PC-9 (cell line): ENCODE measurements around the gene EPB41. TPM values are rescaled to one million over a fixed set of nuclear protein-coding genes. Genes with fewer than 3 reads are reported as not detected.

Source experiments
- BruUV-seq: library from RNA; stranded (reverse); fragments of 400-500 nt; replicated peaks from 2 replicates; lab custom pipeline; 2021; lab: Mats Ljungman, UMichigan
- CTCF ChIA-PET: fragments of 300-600 bp; sonication (Branson Sonifier 250); formaldehyde crosslinking; loops from one replicate; lab custom pipeline; 2022; ENCODE audit warnings: antibody characterized with exemption; lab: Charles Lee
- POLR2A ChIA-PET: fragments of 300-600 bp; sonication (Branson Sonifier 250); formaldehyde crosslinking; loops from one replicate; lab custom pipeline; 2022; ENCODE audit warnings: antibody characterized with exemption; ENCODE audit not compliant: unreplicated experiment; lab: Charles Lee
- DNase-seq, 2 experiments: peaks; one replicate each; pipeline versions ENCODE4 v3.0.0 to v3.0.0-alpha.2; 2015 to 2022; ENCODE audit warnings: mixed read lengths in 1 of 2
- H2AFZ ChIP-seq: fragments of 200-600 bp; sonication (generic); 2 replicates; pipeline ENCODE4 v1.8.1; 2017; ENCODE audit warnings: antibody characterized with exemption
- H3F3A ChIP-seq: fragments of 200-600 bp; sonication (generic); 2 replicates; pipeline ENCODE4 v1.8.1; 2017; ENCODE audit warnings: antibody characterized with exemption, mild to moderate bottlenecking, low read depth; ENCODE audit not compliant: insufficient read depth
- H3K27ac ChIP-seq: fragments of 200-600 bp; sonication (generic); 2 replicates; pipeline ENCODE4 v1.6.1; 2016; ENCODE audit warnings: mixed run types
- H3K27me3 ChIP-seq: fragments of 200-600 bp; sonication (generic); 2 replicates; pipeline ENCODE4 v1.6.1; 2016; ENCODE audit warnings: low read depth, mixed run types; ENCODE audit not compliant: insufficient read depth
- H3K36me3 ChIP-seq: fragments of 200-600 bp; sonication (generic); 2 replicates; pipeline ENCODE4 v1.6.1; 2016; ENCODE audit warnings: low read depth, mixed run types
- H3K4me1 ChIP-seq: fragments of 200-600 bp; sonication (generic); replicated peaks from 2 replicates; pipeline ENCODE4 v1.6.1; 2016; ENCODE audit warnings: mixed run types; ENCODE audit not compliant: insufficient read depth
- H3K4me2 ChIP-seq: fragments of 200-600 bp; sonication (generic); 2 replicates; pipeline ENCODE4 v1.6.1; 2017; ENCODE audit warnings: mixed run types
- H3K4me3 ChIP-seq: fragments of 200-600 bp; sonication (generic); 2 replicates; pipeline ENCODE4 v1.6.1; 2016; ENCODE audit warnings: mixed run types
- H3K79me2 ChIP-seq: fragments of 200-600 bp; sonication (generic); 2 replicates; pipeline ENCODE4 v1.6.1; 2017; ENCODE audit warnings: low read depth, mixed run types
- H3K9me2 ChIP-seq: fragments of 200-600 bp; sonication (generic); 2 replicates; pipeline ENCODE4 v1.8.1; 2017; ENCODE audit warnings: mild to moderate bottlenecking; ENCODE audit not compliant: insufficient read depth
- H3K9me3 ChIP-seq: fragments of 200-600 bp; sonication (generic); 2 replicates; pipeline ENCODE4 v1.8.1; 2016; ENCODE audit warnings: low read depth; ENCODE audit not compliant: insufficient read depth
- H4K20me1 ChIP-seq: fragments of 200-600 bp; sonication (generic); 2 replicates; pipeline ENCODE4 v1.8.1; 2017; ENCODE audit not compliant: insufficient read depth
- EZH2 ChIP-seq: fragments of 200-600 bp; sonication (generic); IDR thresholded peaks from 2 replicates; pipeline ENCODE4 v1.8.0; 2017; ENCODE audit warnings: antibody characterized with exemption, low read depth
- intact Hi-C: fragments of 100-400 bp; cut with micrococcal nuclease; formaldehyde crosslinking; loops from one replicate; pipeline ENCODE4 v1.10.0; 2022; ENCODE audit not compliant: unreplicated experiment
- total RNA-seq: library from RNA; stranded (reverse); gene quantifications from 2 replicates; pipeline ENCODE4 v1.2.3, GENCODE V29; 2021
- TF ChIP-seq, protein P1 (sequence below): fragments of 200-600 bp; sonication (generic); conservative IDR thresholded peaks from 2 replicates; pipeline ENCODE4 v1.6.1; 2017; ENCODE audit warnings: mixed run types, antibody characterized with exemption, mild to moderate bottlenecking, moderate library complexity

Gene EPB41
- total RNA-seq, 1 experiment from 2014 or later: 42.2 TPM

GRCh38 chr1:29133861-29134694 is 219.7 kb downstream of the EPB41 start:
- no peaks in the 10 kb centered on the region for H3K36me3 ChIP-seq
- intact Hi-C loops: no loop called here
- no peaks in the 10 kb centered on the region for H3K79me2 ChIP-seq
- H3K27ac ChIP-seq: no peak overlapping the region
- TF ChIP-seq EZH2: no peak
- TF ChIP-seq, protein P1, sequence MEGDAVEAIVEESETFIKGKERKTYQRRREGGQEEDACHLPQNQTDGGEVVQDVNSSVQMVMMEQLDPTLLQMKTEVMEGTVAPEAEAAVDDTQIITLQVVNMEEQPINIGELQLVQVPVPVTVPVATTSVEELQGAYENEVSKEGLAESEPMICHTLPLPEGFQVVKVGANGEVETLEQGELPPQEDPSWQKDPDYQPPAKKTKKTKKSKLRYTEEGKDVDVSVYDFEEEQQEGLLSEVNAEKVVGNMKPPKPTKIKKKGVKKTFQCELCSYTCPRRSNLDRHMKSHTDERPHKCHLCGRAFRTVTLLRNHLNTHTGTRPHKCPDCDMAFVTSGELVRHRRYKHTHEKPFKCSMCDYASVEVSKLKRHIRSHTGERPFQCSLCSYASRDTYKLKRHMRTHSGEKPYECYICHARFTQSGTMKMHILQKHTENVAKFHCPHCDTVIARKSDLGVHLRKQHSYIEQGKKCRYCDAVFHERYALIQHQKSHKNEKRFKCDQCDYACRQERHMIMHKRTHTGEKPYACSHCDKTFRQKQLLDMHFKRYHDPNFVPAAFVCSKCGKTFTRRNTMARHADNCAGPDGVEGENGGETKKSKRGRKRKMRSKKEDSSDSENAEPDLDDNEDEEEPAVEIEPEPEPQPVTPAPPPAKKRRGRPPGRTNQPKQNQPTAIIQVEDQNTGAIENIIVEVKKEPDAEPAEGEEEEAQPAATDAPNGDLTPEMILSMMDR: no peak
- BruUV-seq: no TSS peak
- no peak overlapping the region for H3K4me2 ChIP-seq
- ChIA-PET POLR2A (no interaction called here), CTCF (interaction anchor here (0.6 to 0.8 kb wide), 3 partner anchors 10 to 16 kb away, joined by 3 to 8 read pairs (median 3); partner anchors contain the start of gene TMEM200B)
- H3K4me1 ChIP-seq: no peaks in the 10 kb centered on the region
- no peaks in the 10 kb centered on the region for H3K27me3 ChIP-seq
- no peaks in the 10 kb centered on the region for H3F3A ChIP-seq
- H2AFZ ChIP-seq: no peak overlapping the region
- no peak overlapping the region for H3K4me3 ChIP-seq
- peak in 1 of 2 experiments; percentile 29 for DNase-seq
- H3K9me3 ChIP-seq: no peaks in the 10 kb centered on the region
- no peaks in the 10 kb centered on the region for H4K20me1 ChIP-seq
- no peaks in the 10 kb centered on the region for H3K9me2 ChIP-seq

- Histone ChIP-seq H3F3A (no peaks in the 10 kb centered on the region), H3K27me3 (no peaks in the 10 kb centered on the region), H3K27ac (no peak overlapping the region), H3K4me1 (no peaks in the 10 kb centered on the region), H4K20me1 (no peaks in the 10 kb centered on the region), H3K4me2 (no peak overlapping the region), H2AFZ (no peak overlapping the region), H3K36me3 (no peaks in the 10 kb centered on the region), H3K79me2 (no peaks in the 10 kb centered on the region), H3K9me3 (no peaks in the 10 kb centered on the region), H3K4me3 (no peak overlapping the region), H3K9me2 (no peaks in the 10 kb centered on the region)
- POLR2A ChIA-PET: no interaction called here
- intact Hi-C loops: no loop called here
- no peak for TF ChIP-seq EZH2
- TF ChIP-seq, protein P1: no peak
- no peak for DNase-seq
- BruUV-seq: no TSS peak
- CTCF ChIA-PET: no interaction called here
These were observed 220.3 kb downstream of the EPB41 start for GRCh38 chr1:29134695-29135028.

DNA sequence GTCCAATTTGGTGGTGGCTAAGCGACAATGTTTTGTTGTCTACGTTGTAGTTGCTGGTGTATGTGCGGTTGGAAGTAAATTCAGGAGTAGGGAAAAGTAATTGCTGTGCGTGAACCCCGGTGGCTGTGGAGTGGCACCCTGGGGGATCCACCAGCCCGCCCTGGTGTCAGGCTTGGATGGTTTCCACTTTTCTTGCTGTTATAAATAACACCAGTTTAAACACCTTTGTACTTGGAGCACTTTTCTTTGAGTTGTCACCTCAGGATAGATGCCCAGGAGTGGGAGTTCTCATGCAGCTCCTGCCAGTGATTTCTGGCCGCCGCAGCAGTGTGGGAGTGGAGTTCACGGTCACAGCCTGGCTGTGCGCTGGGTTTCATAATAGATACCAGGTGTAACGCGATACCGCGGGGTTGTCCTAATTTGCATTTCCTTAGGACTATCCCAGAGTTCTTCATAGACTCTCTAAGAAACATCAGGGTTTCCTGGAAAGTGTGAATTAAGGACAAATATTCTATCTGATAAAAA is 222.1 kb downstream of the EPB41 start:
- BruUV-seq: no TSS peak
- Histone ChIP-seq H3K9me3 (no peaks in the 10 kb centered on the region), H2AFZ (no peak overlapping the region), H3F3A (no peaks in the 10 kb centered on the region), H3K9me2 (no peaks in the 10 kb centered on the region), H3K27me3 (no peaks in the 10 kb centered on the region), H3K36me3 (no peaks in the 10 kb centered on the region), H4K20me1 (no peaks in the 10 kb centered on the region), H3K79me2 (no peaks in the 10 kb centered on the region), H3K27ac (no peak overlapping the region), H3K4me3 (no peak overlapping the region), H3K4me1 (no peaks in the 10 kb centered on the region), H3K4me2 (peak overlapping the region; percentile 42; the same call in 1 of the 2 replicates)
- TF ChIP-seq, protein P1: no peak
- TF ChIP-seq EZH2: no peak
- DNase-seq: peak; percentile 42 to 64
- CTCF ChIA-PET: no interaction called here
- intact Hi-C loops: no loop called here
- POLR2A ChIA-PET: interaction anchor here (0.6 kb wide), 1 partner anchor 72 kb away, joined by 3 read pairs; no protein-coding TSS in a partner anchor
